D721Med (cell line): ENCODE measurements around the gene GTPBP8.

Experiments used
- DNase-seq: peaks from one replicate; pipeline ENCODE4 v3.0.0; 2011; ENCODE audit warnings: low spot score; ENCODE audit not compliant: insufficient read length
- FAIRE-seq: peaks from 2 replicates; lab custom pipeline; 2011; peaks lifted over from hg19 to GRCh38; lab: Jason Lieb, UNC
- CTCF ChIP-seq: IDR thresholded peaks from 2 replicates; pipeline ENCODE4 v1.5.1; 2012; ENCODE audit warnings: mild to moderate bottlenecking, control low read depth; ENCODE audit not compliant: insufficient read depth; ENCODE audit errors: missing control alignments

Gene GTPBP8

GRCh38 chr3:112976001-112976400, 14.8 kb upstream of the GTPBP8 start:
- FAIRE-seq: no peak
- no peak for DNase-seq
- no peak for TF ChIP-seq CTCF

GRCh38 chr3:112976953-112977352, 13.8 kb upstream of the GTPBP8 start:
- TF ChIP-seq CTCF: no peak
- no peak for DNase-seq
- no peak for FAIRE-seq

- peak; percentile 64 for TF ChIP-seq CTCF
- FAIRE-seq: peak; percentile 6
- DNase-seq: no peak
Observed at GRCh38 chr3:112979244-112979832, 11.4 kb upstream of the GTPBP8 start.

GRCh38 chr3:112980080-112980479, 10.7 kb upstream of the GTPBP8 start:
- no peak for FAIRE-seq
- TF ChIP-seq CTCF: no peak

GRCh38 chr3:112982710-112983109, 8.1 kb upstream of the GTPBP8 start:
- no peak for FAIRE-seq

More at GRCh38 chr3:112980080-112980479, 10.7 kb upstream of the GTPBP8 start:
- DNase-seq: no peak

GRCh38 chr3:112984485-112984884, 6.3 kb upstream of the GTPBP8 start:
- DNase-seq: no peak
- TF ChIP-seq CTCF: no peak
- FAIRE-seq: no peak

More at GRCh38 chr3:112982710-112983109, 8.1 kb upstream of the GTPBP8 start:
- no peak for TF ChIP-seq CTCF
- DNase-seq: no peak

- TF ChIP-seq CTCF: no peak
- FAIRE-seq (no peak), DNase-seq (no peak)
Observed at GRCh38 chr3:112987710-112988334, 3.0 kb upstream of the GTPBP8 start.
